ENCODE results near the gene C1orf141.

The C1orf141 gene

GRCh38 chr1:67051196-67051595 is 83.6 kb downstream of the C1orf141 start:
- TF ChIP-seq, protein P1, sequence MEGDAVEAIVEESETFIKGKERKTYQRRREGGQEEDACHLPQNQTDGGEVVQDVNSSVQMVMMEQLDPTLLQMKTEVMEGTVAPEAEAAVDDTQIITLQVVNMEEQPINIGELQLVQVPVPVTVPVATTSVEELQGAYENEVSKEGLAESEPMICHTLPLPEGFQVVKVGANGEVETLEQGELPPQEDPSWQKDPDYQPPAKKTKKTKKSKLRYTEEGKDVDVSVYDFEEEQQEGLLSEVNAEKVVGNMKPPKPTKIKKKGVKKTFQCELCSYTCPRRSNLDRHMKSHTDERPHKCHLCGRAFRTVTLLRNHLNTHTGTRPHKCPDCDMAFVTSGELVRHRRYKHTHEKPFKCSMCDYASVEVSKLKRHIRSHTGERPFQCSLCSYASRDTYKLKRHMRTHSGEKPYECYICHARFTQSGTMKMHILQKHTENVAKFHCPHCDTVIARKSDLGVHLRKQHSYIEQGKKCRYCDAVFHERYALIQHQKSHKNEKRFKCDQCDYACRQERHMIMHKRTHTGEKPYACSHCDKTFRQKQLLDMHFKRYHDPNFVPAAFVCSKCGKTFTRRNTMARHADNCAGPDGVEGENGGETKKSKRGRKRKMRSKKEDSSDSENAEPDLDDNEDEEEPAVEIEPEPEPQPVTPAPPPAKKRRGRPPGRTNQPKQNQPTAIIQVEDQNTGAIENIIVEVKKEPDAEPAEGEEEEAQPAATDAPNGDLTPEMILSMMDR (IDR thresholded peaks at IDR 0.05; ENCODE audit: insufficient read depth, low read depth, low read length, missing control alignments): no peak
- DNase-seq (ENCODE audit: low read depth): no peak
- H3K4me3 ChIP-seq (ENCODE audit: low read length): no peak overlapping the region

GRCh38 chr1:67044631-67045270 is 90.0 kb downstream of the C1orf141 start:
- no peak for DNase-seq (ENCODE audit: low read depth)
- no peak overlapping the region for H3K4me3 ChIP-seq (ENCODE audit: low read length)
- TF ChIP-seq, protein P1 (IDR thresholded peaks at IDR 0.05; ENCODE audit: insufficient read depth, low read depth, low read length, missing control alignments): no peak

DNA sequence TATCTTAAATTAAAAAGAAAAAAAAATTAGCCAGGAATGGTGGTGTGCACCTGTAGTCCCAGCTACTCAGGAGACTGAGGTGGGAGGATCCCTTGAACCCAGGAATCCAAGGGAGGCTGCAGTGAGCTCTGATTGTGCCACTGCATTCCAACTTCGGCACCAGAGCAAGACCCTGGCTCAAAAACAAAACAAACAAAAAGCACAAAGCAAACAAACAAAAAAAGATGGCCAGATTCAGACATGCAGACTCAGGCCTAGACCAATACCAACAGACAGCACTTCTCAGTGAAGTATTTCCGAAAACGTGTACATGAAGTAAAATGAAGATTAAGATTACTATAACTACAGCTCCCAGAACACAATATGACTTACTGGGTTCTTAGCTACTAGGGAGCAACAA is 91.4 kb downstream of the C1orf141 start:
- TF ChIP-seq, protein P1 (IDR thresholded peaks at IDR 0.05; ENCODE audit: insufficient read depth, low read depth, low read length, missing control alignments): no peak
- H3K4me3 ChIP-seq (ENCODE audit: low read length): no peak overlapping the region
- DNase-seq (ENCODE audit: low read depth): no peak

All from epithelial cell of esophagus (primary cell).